Psoas muscle (tissue), 8 donors: ENCODE data around the gene ICAM2. TPM values are rescaled to one million over a fixed set of nuclear protein-coding genes. Genes with fewer than 3 reads are reported as not detected.

ENCODE experiments used
- ATAC-seq, 4 donors: fragments of 200-7000 bp; cut with Tn5 transposase; one replicate each; pipeline ENCODE4 v1.9.1; 2020; ENCODE audit warnings: moderate library complexity in 3 of 4, mild to moderate bottlenecking in 2 of 4
- DNase-seq, 2 donors: peaks; one replicate each; pipeline ENCODE4 v3.0.0-alpha.2; 2020
- H3K27ac ChIP-seq: fragments of 200-600 bp; one replicate; pipeline ENCODE4 v1.8.0; 2022
- H3K27me3 ChIP-seq, 3 donors: fragments of 200-600 bp in 1 of 3; one replicate each; pipeline versions ENCODE4 v1.6.1 to v1.8.0; 2013 to 2022; ENCODE audit warnings: low read length in 2 of 3, mild to moderate bottlenecking in 2 of 3, moderate library complexity in 1 of 3; ENCODE audit not compliant: insufficient read depth in 3 of 3
- H3K36me3 ChIP-seq, 2 donors: fragments of 200-600 bp in 1 of 2; one replicate each; pipeline versions ENCODE4 v1.6.1 to v1.8.0; 2013 to 2022; ENCODE audit warnings: low read depth in 1 of 2, mild to moderate bottlenecking in 1 of 2, moderate library complexity in 1 of 2; ENCODE audit not compliant: insufficient read depth in 1 of 2
- H3K4me1 ChIP-seq: fragments of 200-600 bp; one replicate; pipeline ENCODE4 v1.8.0; 2022
- H3K4me3 ChIP-seq: fragments of 200-600 bp; one replicate; pipeline ENCODE4 v1.8.0; 2022; ENCODE audit warnings: mild to moderate bottlenecking
- H3K9me3 ChIP-seq: fragments of 200-600 bp; one replicate; pipeline ENCODE4 v1.8.0; 2022
- WGBS, 3 donors: extraction: QIAGEN DNeasy Blood & Tissue Kit; methylation state at CpG; one replicate each; pipeline versions ENCODE4 v1.1.6 to v1.1.7; 2013; 5-methylcytosine and 5-hydroxymethylcytosine counted together
- intact Hi-C, 2 donors: fragments of 100-400 bp; cut with DNase I; formaldehyde crosslinking; loops; one replicate each; pipeline versions ENCODE4 v1.11.0 to v1.14.2; 2022
- polyA plus RNA-seq, 3 donors: library from polyadenylated mRNA; stranded (reverse); fragments of 200-250 nt; gene quantifications; one replicate each; pipeline ENCODE4 v1.2.3, GENCODE V29; 2013
- total RNA-seq, 4 donors: library from RNA; stranded (reverse); fragmentation: NEBNext Ultra II Directional in 2 of 4; extraction: Animal tissue kit (Norgen Biotek cat#: 25700) in 2 of 4; gene quantifications; one replicate each; pipeline versions ENCODE4 v1.2.1 to v1.2.4, GENCODE V29; 2021 to 2023
- TF ChIP-seq, protein P1 (sequence below): fragments of 200-600 bp; IDR thresholded peaks from one replicate; pipeline ENCODE4 v1.8.0; 2022; ENCODE audit warnings: antibody characterized with exemption
- donor health status: healthy with polysubstance abuse.
- donor health status: DM: no; HTN: no; CAD: no; lungs with moderate emphysema.
- donor health status: Bipolar disorder and iron deficiency.
- donor health status: healthy.
- donor health status: DM: yes; HTN: yes; CAD: no.
- donor health status: DM: no; HTN: no; CAD: no.
- donor health status: DM: no; HTN: no; CAD: no.
- donor health status: DM: yes; HTN: yes; CAD: no.

ICAM2 gene
- total and polyA plus RNA-seq, 7 donors = 20.4 to 50.0 (median 27.0) TPM

DNA sequence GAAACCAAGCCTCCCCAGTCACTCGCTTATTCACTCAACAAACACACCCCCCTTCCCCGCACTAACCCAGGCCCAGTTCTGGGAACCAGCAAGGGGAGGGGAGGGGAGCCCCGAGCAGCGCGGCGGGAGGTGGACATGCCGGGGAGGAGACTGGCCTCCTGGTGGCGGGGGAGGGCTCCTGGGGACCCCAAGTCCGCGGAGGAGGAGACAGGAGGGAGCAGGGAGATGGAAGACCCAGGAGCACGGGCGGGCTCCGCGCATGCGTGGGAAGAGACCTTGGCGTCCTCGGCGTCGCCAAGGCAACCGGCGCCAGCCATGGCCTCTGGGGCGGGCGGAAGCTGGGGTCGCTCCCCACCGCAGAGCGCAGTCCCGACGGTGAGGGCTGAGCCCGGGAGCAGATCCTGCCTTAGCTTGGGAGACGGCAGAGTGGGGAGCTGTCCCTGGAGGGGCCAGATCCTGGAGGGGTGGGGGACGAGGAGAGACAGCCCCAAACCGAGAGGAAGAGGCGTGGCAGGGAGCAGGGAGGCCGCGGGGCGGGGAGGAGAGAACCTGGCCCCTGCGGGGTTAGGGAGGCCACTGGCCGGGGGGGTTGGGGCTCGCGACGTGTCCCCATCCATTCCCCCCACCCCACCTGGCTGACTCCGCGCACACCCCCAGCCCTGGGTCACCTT is 22.2 kb downstream of the ICAM2 start, which contains the start of gene PRR29:
TSS of gene PRR29 (plus strand) at position 302 of the 671 bp plus-strand sequence. CDS start at position 316, 14 bp downstream.
- no peaks in the 10 kb centered on the region for H3K9me3 ChIP-seq
- DNase-seq (peak; percentile 71 to 85), ATAC-seq (peak; percentile 58 to 77 (median 68))
- H3K4me3 ChIP-seq = peak within 1 kb of the TSS; percentile 64
- 1 to 2% (median 1%) methylated on average over 23 to 43 of the region's 43 CpGs for WGBS, 3 donors
- H3K4me1 ChIP-seq = peaks cover 14% of the 10 kb centered on the region
- H3K27me3 ChIP-seq = peaks cover 0 to 23% (median 4%) of the 10 kb centered on the region in 3 donors
- H3K27ac ChIP-seq = no peak within 1 kb of the TSS
- H3K36me3 ChIP-seq = no peaks in the 10 kb centered on the region
- TF ChIP-seq, protein P1, sequence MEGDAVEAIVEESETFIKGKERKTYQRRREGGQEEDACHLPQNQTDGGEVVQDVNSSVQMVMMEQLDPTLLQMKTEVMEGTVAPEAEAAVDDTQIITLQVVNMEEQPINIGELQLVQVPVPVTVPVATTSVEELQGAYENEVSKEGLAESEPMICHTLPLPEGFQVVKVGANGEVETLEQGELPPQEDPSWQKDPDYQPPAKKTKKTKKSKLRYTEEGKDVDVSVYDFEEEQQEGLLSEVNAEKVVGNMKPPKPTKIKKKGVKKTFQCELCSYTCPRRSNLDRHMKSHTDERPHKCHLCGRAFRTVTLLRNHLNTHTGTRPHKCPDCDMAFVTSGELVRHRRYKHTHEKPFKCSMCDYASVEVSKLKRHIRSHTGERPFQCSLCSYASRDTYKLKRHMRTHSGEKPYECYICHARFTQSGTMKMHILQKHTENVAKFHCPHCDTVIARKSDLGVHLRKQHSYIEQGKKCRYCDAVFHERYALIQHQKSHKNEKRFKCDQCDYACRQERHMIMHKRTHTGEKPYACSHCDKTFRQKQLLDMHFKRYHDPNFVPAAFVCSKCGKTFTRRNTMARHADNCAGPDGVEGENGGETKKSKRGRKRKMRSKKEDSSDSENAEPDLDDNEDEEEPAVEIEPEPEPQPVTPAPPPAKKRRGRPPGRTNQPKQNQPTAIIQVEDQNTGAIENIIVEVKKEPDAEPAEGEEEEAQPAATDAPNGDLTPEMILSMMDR = no peak
- intact Hi-C loops = loop anchor here in 1 of 2 donors (5.0 kb wide), 1 partner anchor 66 kb away; the partner anchor contains the start of gene CD79B

DNA sequence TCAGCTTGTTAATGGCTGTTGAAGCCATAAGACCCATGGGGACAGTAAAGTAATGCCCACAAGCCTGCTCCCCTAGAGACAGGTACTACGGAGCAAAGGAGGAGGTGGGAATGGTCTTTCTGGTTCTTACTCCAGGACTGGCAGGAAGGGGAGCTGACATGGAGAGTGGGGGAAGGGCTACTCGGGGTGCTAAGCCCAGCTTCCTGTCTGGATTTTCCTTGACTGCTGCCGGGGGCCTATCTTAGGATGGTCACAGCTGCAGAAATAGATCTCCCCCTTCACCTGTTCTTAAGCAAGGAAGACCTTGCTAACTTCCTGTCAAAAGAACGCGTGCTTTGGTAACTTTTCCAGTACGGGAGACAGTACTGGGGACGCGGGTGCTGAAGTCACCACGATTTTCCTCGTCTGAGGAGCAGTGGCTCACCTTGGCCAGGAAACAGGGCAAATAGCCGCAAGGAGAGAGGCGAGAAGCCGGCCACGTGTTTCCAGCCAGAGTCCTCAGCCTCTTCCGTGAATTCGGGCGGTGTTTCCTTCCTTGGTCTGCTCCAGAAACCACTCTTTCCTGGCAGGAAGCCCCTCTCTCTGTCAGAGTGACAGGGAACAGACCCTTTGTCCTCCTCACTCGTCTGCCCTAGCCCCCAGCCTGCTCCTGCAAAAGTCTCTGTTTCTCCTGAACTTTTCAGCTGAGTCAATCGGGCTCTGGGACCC is 22.9 kb downstream of the ICAM2 start:
- TF ChIP-seq, protein P1 = no peak
- 18 to 27% (median 19%) methylated on average over 19 of the region's 19 CpGs for WGBS, 3 donors
- DNase-seq = no peak
- intact Hi-C loops = loop anchor here in 1 of 2 donors (5.0 kb wide), 1 partner anchor 65 kb away; the partner anchor contains the start of gene CD79B
- Histone ChIP-seq H3K9me3 (no peaks in the 10 kb centered on the region), H3K4me3 (peak overlapping the region; percentile 64), H3K4me1 (peaks cover 14% of the 10 kb centered on the region), H3K27ac (no peak overlapping the region), H3K36me3 (no peaks in the 10 kb centered on the region), H3K27me3 (peaks cover 0 to 23% (median 4%) of the 10 kb centered on the region in 3 donors)
- peak; percentile 7 to 47 (median 28) for ATAC-seq

DNA sequence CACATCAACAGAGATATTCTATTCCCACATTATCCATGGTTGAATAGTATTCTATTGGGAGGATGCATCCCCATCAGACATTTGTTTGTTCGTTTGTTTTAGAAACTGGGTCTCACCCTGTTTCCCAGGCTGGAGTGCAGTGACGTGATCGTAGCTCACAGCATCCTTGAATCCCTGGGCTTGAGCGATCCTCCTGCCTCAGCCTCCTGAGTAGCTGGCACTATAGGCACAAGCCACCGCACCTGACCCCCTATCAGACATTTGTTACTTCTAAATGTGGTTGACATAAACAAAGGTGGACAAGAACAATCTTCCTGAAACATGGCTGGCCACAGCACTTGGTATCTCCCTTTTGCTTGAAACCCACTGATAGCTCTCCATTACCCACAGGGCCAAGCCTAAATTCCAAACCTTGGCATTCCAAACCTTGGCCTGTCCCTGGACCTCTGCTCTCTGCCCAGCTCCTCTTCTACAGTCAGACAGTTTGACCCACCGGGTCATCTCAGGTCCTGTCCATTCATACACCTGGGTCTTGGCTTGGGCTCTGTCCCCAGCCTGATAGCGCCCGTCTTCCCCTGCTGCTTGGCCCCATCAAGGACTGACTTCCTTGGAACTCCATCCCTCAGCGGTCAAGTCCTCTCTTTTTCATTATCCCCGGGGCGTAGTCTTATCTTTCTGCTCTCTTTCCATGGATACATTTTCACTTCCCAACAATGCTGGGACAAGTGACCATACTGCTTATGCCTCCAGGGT is 23.8 kb downstream of the ICAM2 start:
- no peak overlapping the region for H3K27ac ChIP-seq
- ATAC-seq = no peak
- 88 to 91% (median 89%) methylated on average over 11 of the region's 11 CpGs for WGBS, 3 donors

DNA sequence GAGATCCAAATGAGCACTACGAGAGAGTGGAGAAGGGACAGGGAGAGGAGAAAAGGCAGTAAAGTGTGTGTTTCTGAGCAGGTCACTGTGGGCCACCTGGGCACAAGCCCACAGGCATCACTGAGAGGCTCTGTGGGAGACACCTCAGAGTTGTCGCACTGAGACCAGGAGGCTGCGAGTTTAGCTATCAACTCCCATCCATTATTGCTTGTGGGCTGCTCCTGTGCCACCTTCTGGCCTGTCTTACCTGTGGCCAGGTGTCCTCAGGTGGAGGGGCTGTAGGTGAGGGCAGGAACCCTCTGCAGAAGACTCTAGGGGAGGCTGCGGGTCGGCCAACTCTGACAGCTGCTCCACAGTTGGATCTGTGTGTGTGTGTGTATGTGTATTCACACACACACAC is 24.8 kb downstream of the ICAM2 start:
- DNase-seq = no peak
- Histone ChIP-seq H3K9me3 (no peaks in the 10 kb centered on the region), H3K4me3 (no peak overlapping the region), H3K36me3 (no peaks in the 10 kb centered on the region), H3K27ac (no peak overlapping the region), H3K4me1 (peaks cover 16% of the 10 kb centered on the region), H3K27me3 (peaks cover 0 to 23% (median 4%) of the 10 kb centered on the region in 3 donors)
- intact Hi-C loops = loop anchor here in 1 of 2 donors (5.0 kb wide), 1 partner anchor 63 kb away; the partner anchor contains the start of gene CD79B
- TF ChIP-seq, protein P1 = no peak
- no peak for ATAC-seq
- 77 to 87% (median 87%) methylated on average over 5 of the region's 5 CpGs for WGBS, 3 donors

More for the DNA sequence above, 23.8 kb downstream of the ICAM2 start:
- Histone ChIP-seq H3K9me3 (no peaks in the 10 kb centered on the region), H3K36me3 (no peaks in the 10 kb centered on the region), H3K27me3 (peaks cover 0 to 23% (median 4%) of the 10 kb centered on the region in 3 donors), H3K4me1 (peaks cover 14% of the 10 kb centered on the region), H3K4me3 (no peak overlapping the region)
- DNase-seq = no peak
- TF ChIP-seq, protein P1 = no peak
- intact Hi-C loops = loop anchor here in 1 of 2 donors (5.0 kb wide), 1 partner anchor 64 kb away; the partner anchor contains the start of gene CD79B
